GM19324 (cell line): Measurements from ENCODE around the gene ANXA4.

Experiments used
- ATAC-seq: cut with Tn5 transposase; IDR thresholded peaks from one replicate; pipeline ENCODE4 v1.9.1; 2021; ENCODE audit warnings: mild to moderate bottlenecking, moderate library complexity; ENCODE audit not compliant: unreplicated experiment, low FRiP score

Gene ANXA4

DNA sequence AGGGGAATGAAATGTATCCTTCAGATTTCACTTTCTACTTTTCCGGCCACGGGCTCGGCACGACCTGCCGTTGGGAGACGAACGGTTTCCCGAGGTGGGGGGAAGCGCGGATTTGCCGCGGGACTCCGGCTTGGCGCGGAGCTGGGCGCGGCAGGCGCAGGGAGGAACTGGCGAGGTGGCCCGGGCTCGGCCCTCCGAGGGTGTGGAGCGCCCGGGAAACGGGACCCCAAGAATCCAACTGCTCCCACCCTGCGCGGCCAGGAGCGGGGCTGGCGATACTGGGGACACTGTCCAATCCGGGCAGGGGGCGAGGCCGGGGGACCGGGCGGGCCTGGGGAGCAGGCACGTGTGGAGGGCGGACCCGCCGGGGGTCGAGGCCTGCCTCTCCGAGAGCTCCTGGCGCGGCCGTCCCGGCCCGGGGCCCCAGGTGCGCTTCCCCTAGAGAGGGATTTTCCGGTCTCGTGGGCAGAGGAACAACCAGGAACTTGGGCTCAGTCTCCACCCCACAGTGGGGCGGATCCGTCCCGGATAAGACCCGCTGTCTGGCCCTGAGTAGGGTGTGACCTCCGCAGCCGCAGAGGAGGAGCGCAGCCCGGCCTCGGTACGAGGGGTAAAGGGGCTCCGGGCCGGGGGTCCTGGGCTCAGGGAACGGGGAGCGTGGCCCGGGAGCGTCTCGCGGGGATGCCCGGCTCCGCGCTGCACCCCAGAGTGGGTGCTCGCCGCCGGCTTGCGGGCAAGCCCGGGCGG, at the start of gene ANXA4:
Gene ANXA4 (plus strand): TSS at position 560 of the 747 bp plus-strand sequence. CDS start 39,432 bp downstream, outside the sequence.
- ATAC-seq = peak; percentile 84

DNA sequence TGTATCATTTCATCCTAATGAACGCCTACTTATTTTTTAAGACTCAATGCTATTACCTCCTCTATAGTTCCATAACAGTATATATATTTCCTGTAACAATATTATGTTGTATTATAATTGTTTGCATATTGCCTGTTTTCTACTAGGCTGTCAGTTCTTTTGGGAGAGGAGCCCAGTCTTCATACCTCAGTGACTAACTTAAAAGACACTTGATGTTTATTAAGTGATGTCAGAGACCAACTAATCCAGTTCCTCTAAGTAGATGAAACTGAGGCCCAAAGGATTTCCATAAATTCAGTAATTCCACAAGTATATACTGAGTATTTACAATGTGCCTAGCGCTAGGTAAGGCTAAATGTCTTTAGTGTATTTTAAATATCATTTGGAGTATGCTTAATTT, 49.5 kb upstream of the ANXA4 start:
- no peak for ATAC-seq

DNA sequence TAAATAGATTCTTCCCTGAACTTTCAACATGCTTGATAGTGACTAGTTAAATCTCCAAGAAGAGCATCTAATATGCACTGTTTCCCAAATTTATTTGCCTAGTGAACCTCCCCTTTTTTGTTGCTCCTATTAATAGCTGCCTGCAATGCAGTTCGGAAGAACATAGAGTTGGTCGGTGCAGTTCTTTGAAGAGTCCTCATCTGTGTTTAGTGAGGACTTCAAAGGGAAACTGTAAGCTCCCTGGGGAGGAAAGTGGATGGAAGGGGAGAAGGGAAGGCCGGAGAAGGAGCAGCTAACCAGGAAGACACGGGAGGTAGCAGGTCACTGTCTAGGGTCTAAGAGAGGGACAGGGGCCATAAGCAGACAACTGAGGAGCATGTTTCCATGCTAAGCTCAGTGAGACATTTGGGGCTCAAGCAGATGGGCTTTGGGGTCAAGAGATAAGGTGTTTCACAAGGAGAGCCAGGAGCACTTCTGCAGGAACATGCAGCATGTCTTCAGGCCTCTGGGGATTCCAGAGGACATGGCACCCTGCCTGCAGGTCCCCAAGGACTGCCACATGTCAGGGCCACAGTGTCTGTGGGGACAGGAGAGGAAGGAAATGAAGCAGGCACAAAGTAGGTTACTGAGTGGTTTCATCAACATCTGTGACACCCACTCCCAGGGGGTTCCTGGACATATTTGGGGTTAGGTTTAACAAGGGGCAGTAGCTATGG, 48.7 kb upstream of the ANXA4 start:
- ATAC-seq = peak; percentile 76

DNA sequence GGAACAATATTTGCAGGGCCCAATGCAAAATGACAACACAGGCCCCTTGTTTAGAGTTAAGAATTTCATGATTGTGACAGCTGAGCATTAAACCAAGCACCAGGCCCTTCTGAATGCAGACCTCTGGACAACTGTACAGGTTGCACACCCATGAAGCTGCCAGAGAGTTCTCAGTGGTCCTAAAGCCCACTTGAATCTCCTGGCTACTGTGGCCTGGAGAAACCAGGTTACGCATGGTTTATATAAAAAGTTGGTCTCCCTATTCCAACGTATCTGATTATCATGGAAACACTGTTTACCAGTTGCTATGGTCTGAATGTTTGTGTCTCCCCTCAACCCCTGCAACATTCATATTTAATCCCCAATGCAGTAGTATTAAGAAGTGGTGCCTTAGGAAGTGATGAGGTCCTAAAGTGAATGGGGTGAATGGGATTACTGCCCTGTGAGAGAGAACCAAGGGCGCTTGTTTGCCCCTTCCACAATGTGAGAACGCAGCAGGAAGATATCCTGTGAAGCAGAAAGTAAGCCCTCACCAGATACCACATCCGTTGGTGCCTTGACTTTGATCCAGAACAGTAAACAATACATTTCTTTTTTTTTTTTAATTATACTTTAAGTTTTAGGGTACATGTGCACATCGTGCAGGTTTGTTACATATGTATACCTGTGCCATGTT, 48.0 kb upstream of the ANXA4 start:
- peak; percentile 19 for ATAC-seq

DNA sequence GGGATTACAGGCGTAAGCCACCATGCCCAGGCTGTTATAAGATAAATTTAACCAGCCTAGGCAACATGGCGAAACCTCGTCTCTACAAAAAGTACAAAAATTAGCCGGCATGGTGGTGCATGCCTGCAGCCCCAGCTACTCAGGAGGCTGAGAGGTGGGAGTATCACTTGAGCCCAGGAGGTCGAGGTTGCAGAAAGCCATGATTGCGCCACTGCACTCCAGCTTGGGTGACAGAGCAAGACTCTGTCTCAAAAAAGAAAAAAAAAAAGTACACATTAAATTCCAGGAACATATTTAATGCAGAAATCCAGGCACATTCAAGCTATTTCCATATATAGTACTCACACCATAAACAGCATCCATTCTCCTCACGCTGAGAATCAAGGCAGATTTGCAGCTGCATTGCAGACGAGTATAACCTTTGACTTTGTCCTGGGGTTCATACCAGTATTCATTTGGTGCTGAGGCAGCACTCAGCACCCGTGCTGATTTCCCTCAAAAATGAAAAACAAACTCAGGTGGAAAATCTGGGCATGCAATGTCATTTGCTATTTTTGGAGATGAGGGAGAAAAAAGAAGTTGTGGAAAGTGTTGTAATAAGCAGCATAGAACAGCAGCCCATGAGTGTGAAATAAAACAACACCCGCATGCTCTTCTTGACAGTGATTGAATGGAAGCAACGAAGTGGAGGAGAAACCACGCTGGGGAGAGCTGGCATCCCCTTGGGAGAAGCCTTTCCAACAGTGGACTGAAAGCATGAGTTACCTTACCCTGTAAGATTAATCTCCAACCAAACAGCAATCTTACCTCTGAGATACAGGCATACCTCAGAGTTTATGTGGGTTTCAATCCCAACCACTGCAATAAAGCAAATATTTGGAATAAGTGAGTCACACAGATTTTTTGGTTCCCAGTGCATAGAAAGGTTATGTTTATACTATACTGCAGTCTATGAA, 46.8 kb upstream of the ANXA4 start:
- ATAC-seq = no peak

DNA sequence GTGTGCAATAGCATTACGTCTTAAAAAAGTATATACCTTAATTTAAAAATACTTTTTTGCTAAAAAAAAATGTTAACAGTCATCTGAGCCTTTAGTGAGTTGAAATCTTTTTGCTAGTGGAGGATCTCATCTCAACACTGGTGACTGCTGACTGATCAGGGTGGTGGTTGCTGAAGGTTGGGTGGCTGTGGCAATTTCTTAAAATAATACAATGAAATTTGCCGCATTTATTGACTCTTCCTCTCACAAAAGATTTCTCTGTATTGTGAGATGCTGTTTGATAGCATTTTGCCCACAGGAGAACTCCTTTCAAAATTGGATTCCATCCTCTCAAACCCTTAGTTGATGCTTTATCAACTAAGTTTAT, 46.1 kb upstream of the ANXA4 start:
- no peak for ATAC-seq

DNA sequence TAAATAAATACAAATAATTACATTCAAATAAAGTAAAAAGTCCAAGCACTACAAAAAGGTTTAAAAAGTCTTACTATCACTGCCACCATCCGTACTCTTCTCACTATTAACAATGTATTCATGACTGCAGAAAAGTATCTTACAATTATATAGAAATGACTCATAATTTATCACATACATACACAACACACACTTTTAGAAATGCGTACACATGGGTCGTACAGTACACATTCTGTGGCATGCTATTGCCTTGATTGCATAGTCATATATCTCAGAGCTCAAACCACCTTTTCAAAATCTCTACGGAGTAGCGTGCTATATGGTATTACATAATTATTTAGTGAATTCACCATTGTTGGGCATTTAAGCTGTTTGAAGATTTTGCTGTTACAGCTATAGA, 41.6 kb upstream of the ANXA4 start:
- ATAC-seq = no peak

DNA sequence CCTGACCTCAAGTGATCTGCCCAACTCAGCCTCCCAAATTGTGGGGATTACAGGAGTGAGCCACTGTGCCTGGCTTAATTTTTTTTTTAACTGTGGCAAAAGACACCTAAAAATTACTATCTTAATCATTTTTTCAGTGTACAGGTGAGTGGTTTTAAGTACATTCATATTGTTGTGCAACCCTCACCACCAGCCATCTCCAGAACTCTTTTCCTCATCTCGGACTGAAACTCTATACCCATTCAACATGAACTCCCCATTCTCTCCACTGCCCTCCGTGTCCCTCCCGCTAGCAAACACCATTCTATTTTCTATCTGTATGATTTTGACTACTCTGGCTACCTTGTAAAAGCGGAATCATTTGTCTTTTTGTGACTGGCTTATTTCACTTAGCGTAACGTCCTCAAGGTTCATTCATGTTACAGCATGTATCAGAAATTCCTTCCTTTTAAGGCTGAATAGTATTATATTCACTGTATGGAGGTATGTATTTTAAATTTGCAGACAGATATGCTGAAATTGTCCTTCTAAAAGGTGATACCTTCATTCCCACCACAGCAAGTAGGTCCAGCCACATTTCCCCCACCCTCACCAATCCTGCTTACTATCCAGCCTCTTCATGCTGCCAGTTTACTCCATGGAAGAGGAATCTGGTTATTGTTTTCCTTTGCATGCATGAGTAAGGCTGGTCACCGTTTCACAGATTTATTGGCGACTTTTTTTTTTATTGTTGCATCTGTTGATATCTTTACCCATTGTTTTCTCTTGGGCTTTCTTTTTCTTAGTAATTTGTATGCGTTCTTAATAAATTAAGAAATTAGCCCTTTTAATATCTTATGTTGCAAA, 40.6 kb upstream of the ANXA4 start:
- ATAC-seq = no peak

DNA sequence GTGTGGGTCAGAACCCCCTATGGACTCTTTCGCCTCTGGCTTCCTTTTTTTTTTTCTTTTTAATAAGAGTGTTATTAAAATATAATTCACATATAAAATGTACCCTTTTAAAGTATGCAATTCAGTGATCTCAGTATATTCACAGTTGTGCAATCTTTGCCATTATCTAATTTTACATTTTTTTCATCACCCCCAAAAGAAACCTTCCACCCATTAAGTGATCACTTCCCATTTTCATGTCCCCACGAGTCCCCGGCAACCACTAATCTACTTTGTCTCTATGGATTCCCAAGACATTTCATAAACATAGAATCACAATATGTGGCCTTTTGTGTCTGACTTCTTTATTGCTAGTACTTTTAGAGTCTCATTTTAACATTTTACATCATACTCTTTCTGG, 38.7 kb upstream of the ANXA4 start:
- ATAC-seq = no peak

DNA sequence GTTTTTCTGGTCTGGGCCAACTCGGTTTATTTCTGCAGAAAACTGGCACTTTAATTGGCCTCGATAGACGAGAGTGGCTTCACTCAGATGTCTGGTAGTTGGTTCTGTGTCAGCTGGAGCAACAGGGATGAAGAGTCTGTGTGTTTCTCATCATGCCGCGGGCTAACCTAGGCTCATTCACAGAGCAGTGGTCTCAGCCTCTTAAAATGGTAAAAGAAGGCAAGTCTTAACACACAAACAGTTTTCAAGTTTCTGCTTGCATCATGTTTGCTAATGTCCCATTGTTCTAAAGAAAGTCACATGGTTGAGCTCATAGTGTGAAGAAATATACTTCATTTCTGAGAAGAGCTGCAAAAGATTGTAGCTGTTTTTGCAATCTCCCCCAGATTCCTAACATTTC, 37.5 kb upstream of the ANXA4 start:
- ATAC-seq = no peak

DNA sequence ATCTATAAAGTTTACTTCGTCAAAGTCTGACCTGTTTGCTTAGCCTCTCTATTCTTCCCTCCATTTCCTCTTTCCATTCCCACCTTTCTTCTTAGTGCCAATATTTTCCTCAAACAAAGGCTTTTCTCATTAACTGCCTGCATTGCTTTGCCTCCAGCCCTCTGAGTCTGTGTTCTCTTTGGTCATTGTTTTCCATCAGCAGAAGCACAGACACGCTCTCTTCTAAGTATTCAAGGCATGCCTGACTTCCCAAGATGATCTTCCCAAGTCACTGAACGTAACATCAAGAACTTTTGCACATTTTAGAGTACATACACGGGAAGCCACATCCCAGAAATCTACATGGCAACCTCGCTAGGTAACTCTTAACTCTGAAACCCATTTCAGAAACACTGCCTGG, 32.6 kb upstream of the ANXA4 start:
- no peak for ATAC-seq

DNA sequence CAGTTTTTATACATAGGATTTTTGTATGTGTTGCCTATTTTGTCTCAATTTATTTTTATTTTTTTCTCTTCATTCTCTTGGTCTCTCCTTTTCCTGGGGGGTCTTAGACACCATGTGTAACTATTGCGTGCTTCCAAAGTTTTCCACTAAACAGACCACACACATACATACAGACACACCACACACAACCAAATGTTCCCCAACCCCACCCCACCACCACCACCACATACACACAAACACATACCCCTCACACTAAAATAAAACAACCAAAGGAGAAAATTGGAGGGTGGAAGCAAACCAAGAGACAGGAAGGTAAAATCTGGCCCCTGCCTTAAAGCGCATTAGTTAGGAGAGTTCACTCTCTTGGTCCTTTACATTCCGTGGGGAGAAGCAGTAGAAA, 30.0 kb upstream of the ANXA4 start:
- no peak for ATAC-seq

DNA sequence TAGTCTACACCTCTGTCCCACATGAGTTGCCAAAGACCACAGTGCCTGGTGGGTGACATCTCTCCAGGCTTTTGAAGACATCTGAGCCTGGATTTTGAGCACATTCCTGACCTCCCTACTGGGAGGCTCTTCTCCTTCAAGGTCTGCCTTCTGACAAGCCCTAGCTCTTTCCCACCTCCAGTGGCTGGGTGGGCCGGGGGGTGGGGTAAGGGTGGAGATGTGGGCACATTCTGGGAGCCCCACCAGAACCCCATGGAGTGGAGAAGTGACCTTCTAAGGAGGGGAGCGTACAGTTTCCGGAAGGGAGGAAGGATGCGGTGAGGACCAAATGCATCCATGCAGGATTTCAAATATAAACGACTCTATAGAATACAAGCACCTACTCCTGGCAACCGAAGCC, 27.9 kb upstream of the ANXA4 start:
- ATAC-seq = no peak

DNA sequence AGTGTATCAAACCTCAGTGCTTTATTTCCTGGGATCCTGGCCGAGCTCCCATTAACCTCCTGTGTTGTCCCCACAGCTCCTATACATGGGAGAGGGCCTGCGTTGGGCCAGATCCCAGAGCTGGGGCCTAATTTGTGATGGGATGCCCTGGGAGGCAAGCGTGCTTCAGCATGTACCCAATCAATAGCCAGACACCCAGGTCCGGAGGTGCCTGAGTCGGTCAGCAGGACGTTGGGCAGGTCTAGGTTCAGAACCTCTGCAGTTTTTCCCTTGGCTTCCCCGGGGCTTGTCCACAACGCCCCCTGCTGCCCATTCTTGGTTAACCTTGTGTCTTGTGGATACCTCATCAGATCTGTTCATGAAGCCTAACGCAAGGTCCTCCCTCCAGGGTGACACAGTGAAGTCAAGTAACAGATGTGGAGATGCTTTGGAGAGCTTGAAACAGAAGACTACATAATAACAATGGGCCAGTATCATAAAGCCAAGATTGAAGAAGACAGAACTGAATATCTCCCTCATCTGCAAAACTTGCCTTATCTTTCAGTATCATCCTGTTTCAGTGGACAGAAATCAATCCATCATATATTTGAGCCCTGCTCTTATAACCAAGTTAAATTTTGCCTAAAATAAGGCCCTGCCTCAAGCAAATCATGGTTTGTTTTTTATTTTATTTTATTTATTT, 27.3 kb upstream of the ANXA4 start:
- peak; percentile 51 for ATAC-seq

DNA sequence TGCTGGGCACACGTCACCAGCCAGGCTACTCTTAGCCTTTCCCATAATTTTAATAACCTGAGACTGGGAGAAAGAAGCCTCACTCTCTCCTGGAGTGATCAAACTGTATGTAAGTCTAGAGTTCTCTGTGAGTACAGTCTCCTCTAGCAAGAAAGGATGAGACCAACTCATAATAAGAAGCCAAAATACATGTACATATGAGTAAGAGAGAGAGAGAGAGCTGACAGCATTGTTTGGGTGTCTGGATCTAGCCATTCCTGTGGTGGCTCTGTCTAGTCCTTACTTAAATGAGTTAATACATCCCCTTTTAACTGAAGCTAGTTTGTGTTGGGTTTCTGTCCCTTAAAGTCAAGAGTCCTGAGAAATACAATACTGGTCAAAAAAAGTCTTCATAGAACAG, 26.0 kb upstream of the ANXA4 start:
- no peak for ATAC-seq

DNA sequence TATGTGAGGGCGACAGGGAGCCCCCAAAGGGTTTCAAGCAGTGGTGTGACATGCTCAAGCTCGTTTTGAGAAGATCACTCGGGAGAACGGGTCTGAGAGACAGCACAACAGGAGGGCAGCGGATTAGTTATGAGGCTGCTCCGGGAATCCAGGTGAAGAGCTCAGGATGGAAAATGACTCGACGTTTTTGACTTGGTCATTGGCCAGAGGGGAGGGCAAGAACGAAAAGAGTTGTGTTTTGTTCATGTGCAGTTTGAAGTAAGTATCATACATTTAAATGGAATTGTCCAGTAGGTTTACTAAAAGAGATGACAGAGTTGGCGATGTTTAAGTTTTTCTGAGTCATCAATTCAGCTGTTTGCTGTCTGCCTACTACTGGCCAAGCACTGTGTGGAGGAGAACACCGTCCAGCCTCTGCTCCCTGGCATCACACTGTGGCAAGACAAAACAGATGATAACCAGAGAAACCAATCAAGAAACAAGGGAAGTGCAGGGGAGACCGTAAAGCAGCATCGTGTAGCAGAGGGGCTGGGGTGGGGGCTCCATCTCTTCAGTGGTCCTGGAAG, 25.3 kb upstream of the ANXA4 start:
- no peak for ATAC-seq

DNA sequence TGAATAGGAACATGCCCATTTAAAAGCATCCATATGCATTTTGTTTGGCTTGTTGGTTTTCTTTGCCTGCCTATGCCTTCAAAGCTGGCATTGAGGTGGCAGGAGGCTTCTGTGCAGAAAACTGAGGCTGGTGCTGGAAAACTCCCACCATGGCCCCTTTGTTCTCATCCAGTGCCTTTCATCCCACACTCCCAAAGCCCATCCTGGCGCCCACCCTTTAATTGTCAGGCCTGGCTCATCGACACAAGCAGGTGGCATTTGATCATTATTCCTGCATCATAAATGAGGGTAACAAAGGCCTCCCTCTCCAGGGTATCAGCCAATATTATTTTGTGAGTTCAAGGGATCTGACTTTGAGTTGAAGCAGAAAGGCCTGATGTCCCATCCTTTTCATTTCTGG, 24.7 kb upstream of the ANXA4 start:
- ATAC-seq = no peak

DNA sequence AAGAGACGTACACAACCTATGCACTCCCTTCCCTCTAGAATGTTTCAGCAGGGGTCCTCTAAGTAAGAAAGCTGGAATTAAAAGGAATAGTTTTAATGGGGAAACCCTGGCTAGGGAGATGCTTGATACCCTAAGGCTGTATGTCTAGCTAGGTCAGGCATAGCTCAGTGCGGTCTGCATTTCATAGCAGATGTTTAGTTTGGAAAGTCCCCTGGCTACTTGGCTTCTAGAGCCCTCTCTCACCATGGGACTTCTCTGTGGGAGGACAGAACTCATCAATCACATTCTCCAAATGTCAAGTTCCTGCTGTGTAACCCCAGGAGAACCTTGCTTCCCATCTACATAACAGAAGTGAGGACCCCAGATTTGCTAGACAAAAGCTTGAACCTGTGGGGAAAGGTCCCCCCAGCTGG, 24.1 kb upstream of the ANXA4 start:
- no peak for ATAC-seq
